Tibial artery (tissue), 4 donors: ENCODE data around the gene NASP.

Source experiments
- DNase-seq, 2 donors: peaks; one replicate each; pipeline ENCODE4 v3.0.0-alpha.2; 2019
- H3K27ac ChIP-seq, 2 donors: fragments of 200-600 bp; sonication (generic) in 1 of 2; 1 replicate in 1 of 2; 2 replicates in 1 of 2; pipeline ENCODE4 v1.5.1; 2018 to 2019; ENCODE audit warnings: mild to moderate bottlenecking in 1 of 2
- H3K27me3 ChIP-seq, 2 donors: fragments of 200-600 bp; sonication (generic) in 1 of 2; one replicate each; pipeline versions ENCODE4 v1.5.1 to v1.6.0; 2016 to 2019
- H3K36me3 ChIP-seq, 3 donors: fragments of 200-600 bp; sonication (generic) in 2 of 3; one replicate each; pipeline ENCODE4 v1.5.1; 2016 to 2019; ENCODE audit warnings: mild to moderate bottlenecking in 2 of 3
- H3K4me1 ChIP-seq, 4 donors: fragments of 200-600 bp; sonication (generic) in 2 of 4; 1 replicate in 3 of 4; 2 replicates in 1 of 4; pipeline ENCODE4 v1.5.1; 2016 to 2019
- H3K4me3 ChIP-seq, 2 donors: fragments of 200-600 bp; sonication (generic) in 1 of 2; 1 replicate in 1 of 2; 2 replicates in 1 of 2; pipeline ENCODE4 v1.5.1; 2018 to 2019; ENCODE audit warnings: mild to moderate bottlenecking in 2 of 2
- H3K9me3 ChIP-seq, 3 donors: fragments of 200-600 bp; sonication (generic) in 1 of 3; one replicate each; pipeline ENCODE4 v1.5.1; 2016 to 2019
- intact Hi-C: fragments of 100-400 bp; cut with DNase I; formaldehyde crosslinking; loops from one replicate; pipeline ENCODE4 v1.15.0; 2023; ENCODE audit warnings: low total_unique reads
- TF ChIP-seq, protein P1 (sequence below), 2 experiments: fragments of 200-600 bp in 1 of 2; fragments of 450-650 bp in 1 of 2; IDR thresholded peaks; one replicate each; pipeline ENCODE4 v1.5.1; 2017 to 2019; ENCODE audit warnings: antibody characterized with exemption in 2 of 2, mild to moderate bottlenecking in 1 of 2, moderate library complexity in 1 of 2

NASP gene

DNA sequence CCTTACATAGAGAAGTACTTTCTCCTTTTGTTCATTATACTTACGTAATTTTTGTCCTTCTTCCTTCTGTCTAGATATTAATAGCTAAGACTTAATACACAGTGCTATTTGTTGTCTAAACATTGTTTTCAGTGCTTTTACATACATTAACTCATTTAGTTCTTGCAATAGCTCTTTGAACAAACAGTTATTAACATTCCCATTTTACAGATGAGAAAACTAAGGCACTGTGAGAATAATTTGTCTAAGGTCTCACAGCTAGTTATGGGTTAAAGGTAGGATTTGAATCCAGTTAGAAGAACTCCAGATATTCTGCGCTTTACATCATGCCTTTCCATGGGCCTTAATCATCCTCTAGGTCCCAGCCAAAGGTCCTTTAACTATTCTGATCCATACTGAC is 20.4 kb downstream of the NASP start:
- TF ChIP-seq, protein P1, sequence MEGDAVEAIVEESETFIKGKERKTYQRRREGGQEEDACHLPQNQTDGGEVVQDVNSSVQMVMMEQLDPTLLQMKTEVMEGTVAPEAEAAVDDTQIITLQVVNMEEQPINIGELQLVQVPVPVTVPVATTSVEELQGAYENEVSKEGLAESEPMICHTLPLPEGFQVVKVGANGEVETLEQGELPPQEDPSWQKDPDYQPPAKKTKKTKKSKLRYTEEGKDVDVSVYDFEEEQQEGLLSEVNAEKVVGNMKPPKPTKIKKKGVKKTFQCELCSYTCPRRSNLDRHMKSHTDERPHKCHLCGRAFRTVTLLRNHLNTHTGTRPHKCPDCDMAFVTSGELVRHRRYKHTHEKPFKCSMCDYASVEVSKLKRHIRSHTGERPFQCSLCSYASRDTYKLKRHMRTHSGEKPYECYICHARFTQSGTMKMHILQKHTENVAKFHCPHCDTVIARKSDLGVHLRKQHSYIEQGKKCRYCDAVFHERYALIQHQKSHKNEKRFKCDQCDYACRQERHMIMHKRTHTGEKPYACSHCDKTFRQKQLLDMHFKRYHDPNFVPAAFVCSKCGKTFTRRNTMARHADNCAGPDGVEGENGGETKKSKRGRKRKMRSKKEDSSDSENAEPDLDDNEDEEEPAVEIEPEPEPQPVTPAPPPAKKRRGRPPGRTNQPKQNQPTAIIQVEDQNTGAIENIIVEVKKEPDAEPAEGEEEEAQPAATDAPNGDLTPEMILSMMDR (IDR thresholded peaks at IDR 0.05) = no peak
- no peak for DNase-seq
- H3K4me3 ChIP-seq = no peak overlapping the region
- H3K4me1 ChIP-seq = peaks cover 0 to 7% (median 3%) of the 10 kb centered on the region in 4 donors
- no peaks in the 10 kb centered on the region for H3K27me3 ChIP-seq
- H3K9me3 ChIP-seq = no peaks in the 10 kb centered on the region
- H3K27ac ChIP-seq = no peak overlapping the region
- peaks cover 0 to 53% (median 16%) of the 10 kb centered on the region in 3 donors for H3K36me3 ChIP-seq
- intact Hi-C loops = no loop called here

DNA sequence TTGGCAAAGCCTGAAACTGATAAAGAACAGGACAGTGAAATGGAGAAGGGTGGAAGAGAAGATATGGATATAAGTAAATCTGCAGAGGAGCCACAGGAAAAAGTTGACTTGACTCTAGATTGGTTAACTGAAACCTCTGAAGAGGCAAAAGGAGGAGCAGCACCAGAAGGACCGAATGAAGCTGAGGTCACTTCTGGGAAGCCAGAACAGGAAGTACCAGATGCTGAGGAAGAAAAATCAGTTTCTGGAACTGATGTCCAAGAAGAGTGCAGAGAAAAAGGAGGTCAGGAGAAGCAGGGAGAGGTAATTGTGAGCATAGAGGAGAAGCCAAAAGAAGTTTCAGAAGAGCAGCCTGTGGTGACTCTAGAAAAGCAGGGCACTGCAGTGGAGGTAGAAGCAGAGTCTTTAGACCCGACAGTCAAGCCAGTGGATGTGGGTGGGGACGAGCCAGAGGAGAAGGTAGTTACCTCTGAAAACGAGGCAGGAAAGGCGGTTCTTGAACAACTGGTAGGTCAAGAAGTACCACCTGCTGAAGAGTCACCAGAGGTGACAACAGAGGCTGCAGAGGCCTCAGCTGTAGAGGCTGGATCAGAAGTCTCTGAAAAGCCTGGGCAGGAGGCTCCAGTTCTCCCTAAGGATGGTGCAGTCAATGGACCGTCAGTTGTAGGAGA is 23.7 kb downstream of the NASP start:
- H3K36me3 ChIP-seq = peaks cover 0 to 63% (median 16%) of the 10 kb centered on the region in 3 donors
- intact Hi-C loops = no loop called here
- TF ChIP-seq, protein P1 (IDR thresholded peaks at IDR 0.05) = no peak

DNA sequence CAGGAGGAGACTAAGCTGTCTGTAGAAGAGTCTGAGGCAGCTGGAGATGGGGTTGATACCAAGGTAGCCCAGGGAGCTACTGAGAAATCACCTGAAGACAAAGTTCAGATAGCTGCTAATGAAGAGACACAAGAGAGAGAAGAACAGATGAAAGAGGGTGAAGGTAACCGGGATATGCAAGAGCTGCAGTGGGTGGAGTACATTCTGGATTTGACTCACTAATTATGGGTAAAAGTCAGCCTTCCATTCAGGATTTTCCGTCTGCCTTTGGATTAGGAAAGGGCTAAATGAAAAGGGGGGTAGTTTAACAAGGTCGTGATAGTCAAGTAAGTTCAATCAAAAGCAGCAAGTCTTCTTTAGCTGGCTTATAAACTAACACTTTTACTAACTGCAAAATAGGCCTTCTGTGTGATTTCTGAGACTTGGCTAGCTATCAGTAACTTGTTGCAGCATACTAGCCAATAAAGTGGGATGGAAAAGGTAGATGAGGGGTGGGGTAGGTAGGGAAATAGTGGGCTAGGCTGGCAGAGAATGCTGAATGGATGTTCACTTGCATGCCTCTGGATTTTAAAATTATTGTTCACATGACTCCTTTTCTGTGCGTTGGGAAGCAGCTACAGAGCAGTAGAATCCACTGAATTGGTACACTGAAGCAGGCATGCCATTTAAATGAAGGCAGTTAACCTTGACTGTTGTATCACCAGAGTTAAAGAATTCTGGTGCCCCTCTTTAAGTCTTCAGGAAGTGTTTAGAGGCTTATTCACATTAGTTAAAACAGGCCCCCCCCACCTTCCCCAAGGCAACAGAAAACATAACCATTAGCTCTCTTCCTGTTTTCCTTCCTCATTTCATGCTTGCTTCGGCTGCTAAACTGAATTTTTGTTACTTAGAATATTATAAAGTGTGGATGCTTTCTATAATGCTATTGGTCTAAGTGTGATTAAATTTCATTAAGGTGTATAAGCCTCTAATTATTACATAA is 24.6 kb downstream of the NASP start:
- H3K9me3 ChIP-seq = no peaks in the 10 kb centered on the region
- intact Hi-C loops = no loop called here
- H3K4me3 ChIP-seq = no peak overlapping the region
- no peak overlapping the region for H3K27ac ChIP-seq
- peaks cover under 1 to 67% (median 22%) of the 10 kb centered on the region in 3 donors for H3K36me3 ChIP-seq
- no peaks in the 10 kb centered on the region for H3K27me3 ChIP-seq
- TF ChIP-seq, protein P1 (IDR thresholded peaks at IDR 0.05) = no peak
- H3K4me1 ChIP-seq = no peaks in the 10 kb centered on the region
- DNase-seq = no peak

More for the DNA sequence above, 23.7 kb downstream of the NASP start:
- H3K27ac ChIP-seq = no peak overlapping the region
- peaks cover 0 to 3% (median 0%) of the 10 kb centered on the region in 4 donors for H3K4me1 ChIP-seq
- no peak for DNase-seq
- H3K27me3 ChIP-seq = no peaks in the 10 kb centered on the region
- no peaks in the 10 kb centered on the region for H3K9me3 ChIP-seq
- no peak overlapping the region for H3K4me3 ChIP-seq

DNA sequence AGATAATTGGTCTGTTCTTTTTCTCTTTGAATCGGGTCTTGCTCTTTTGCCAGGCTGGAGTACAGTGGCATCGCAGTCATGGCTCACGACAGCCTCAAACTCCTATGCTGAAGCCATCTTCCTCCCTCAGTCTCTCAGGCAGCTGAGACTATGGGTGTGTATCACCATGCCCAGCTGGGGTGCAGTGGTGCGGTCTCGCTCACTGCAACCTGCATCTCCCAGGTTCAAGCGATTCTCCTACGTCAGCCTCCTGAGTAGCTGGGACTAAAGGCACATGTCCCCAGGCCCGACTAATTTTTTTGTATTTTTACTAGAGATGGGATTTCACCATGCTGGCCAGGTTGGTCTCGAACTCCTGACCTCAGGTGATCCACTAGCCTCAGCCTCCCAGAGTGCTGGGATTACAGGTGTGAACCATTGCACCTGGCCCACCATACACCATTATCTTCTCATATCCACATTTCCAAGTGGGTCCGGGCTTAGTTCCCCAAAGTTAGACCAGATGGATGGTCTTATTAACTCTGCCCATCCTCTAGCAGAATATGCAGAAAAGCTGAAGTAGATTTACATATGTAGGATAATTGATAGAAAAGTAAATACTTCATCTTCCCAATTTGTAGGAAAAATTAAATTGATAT is 26.9 kb downstream of the NASP start:
- intact Hi-C loops = no loop called here
- H3K27ac ChIP-seq = no peak overlapping the region
- H3K4me3 ChIP-seq = no peak overlapping the region
- H3K27me3 ChIP-seq = no peaks in the 10 kb centered on the region
- no peaks in the 10 kb centered on the region for H3K9me3 ChIP-seq
- TF ChIP-seq, protein P1 (IDR thresholded peaks at IDR 0.05) = no peak
- no peak for DNase-seq
- H3K4me1 ChIP-seq = no peaks in the 10 kb centered on the region
- peaks cover 22 to 74% (median 36%) of the 10 kb centered on the region in 3 donors for H3K36me3 ChIP-seq

DNA sequence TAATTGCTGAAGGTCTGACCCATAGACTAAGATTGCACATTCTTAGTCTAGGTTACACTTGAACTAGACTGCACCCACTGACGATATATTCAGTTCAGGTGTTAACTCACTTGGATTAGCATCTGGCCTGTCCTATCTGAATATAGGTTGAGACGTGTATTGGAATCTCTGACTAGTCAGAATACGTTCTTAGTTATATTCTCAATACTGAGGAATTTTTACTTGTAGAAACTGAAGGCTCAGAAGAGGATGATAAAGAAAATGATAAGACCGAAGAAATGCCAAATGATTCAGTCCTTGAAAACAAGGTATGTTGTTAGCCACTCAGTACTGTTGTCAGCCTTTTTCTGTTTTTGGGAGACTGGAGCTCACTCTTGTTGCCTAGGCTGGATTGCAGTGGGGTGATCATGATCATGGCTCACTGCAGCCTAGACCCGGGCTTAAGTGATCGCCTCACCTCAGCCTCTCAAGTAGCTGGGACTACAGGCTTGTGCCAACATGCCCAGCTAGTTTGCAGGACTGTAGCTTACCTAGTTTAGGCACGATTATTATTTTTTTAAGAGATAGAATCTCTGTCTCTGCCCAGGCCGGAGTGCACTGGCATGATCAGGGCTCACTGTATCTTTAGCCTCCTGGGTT is 29.2 kb downstream of the NASP start:
- H3K4me3 ChIP-seq = no peak overlapping the region
- no peak overlapping the region for H3K27ac ChIP-seq
- H3K4me1 ChIP-seq = no peaks in the 10 kb centered on the region
- H3K27me3 ChIP-seq = no peaks in the 10 kb centered on the region
- intact Hi-C loops = no loop called here
- DNase-seq = no peak
- peaks cover 37 to 77% (median 44%) of the 10 kb centered on the region in 3 donors for H3K36me3 ChIP-seq
- no peaks in the 10 kb centered on the region for H3K9me3 ChIP-seq
- TF ChIP-seq, protein P1 (IDR thresholded peaks at IDR 0.05) = no peak
